Spleen (tissue), 11 donors: ENCODE data around the gene TCF12. TPM values are rescaled to one million over a fixed set of nuclear protein-coding genes. Genes with fewer than 3 reads are reported as not detected.

Experiments
- DNase-seq: peaks from one replicate; pipeline ENCODE4 v3.0.0-alpha.2; 2020
- H3K27ac ChIP-seq, 8 donors: fragments of 200-600 bp; sonication (generic) in 7 of 8; 1 replicate in 4 of 8; 2 replicates in 4 of 8; pipeline versions ENCODE4 v1.5.0 to v1.8.0; 2016 to 2021; ENCODE audit warnings: inconsistent platforms in 4 of 8, mild to moderate bottlenecking in 4 of 8, moderate library complexity in 1 of 8
- H3K27me3 ChIP-seq, 7 donors: fragments of 200-600 bp; sonication (generic) in 6 of 7; replicated peaks in 1 of 7; 1 replicate in 4 of 7; 2 replicates in 3 of 7; pipeline versions ENCODE4 v1.5.0 to v1.8.0; 2016 to 2021; ENCODE audit warnings: inconsistent platforms in 3 of 7, mild to moderate bottlenecking in 1 of 7
- H3K36me3 ChIP-seq, 6 donors: fragments of 200-600 bp; sonication (generic) in 5 of 6; 1 replicate in 4 of 6; 2 replicates in 2 of 6; pipeline versions ENCODE4 v1.5.0 to v1.8.0; 2016 to 2021; ENCODE audit warnings: inconsistent platforms in 2 of 6
- H3K4me1 ChIP-seq, 6 donors: fragments of 200-600 bp; sonication (generic) in 5 of 6; 1 replicate in 3 of 6; 2 replicates in 3 of 6; pipeline versions ENCODE4 v1.5.0 to v1.8.0; 2016 to 2021; ENCODE audit warnings: inconsistent platforms in 3 of 6
- H3K4me3 ChIP-seq, 8 donors: fragments of 200-600 bp; sonication (generic) in 7 of 8; 1 replicate in 4 of 8; 2 replicates in 4 of 8; pipeline versions ENCODE4 v1.5.0 to v1.8.0; 2016 to 2021; ENCODE audit warnings: inconsistent platforms in 4 of 8, mild to moderate bottlenecking in 4 of 8, moderate library complexity in 2 of 8
- H3K9me3 ChIP-seq, 8 donors: fragments of 200-600 bp; sonication (generic) in 7 of 8; 1 replicate in 4 of 8; 2 replicates in 4 of 8; pipeline versions ENCODE4 v1.5.0 to v1.8.0; 2016 to 2021; ENCODE audit warnings: inconsistent platforms in 4 of 8
- CTCF ChIP-seq, 11 experiments: fragments of 200-600 bp in 7 of 11; fragments of 450-650 bp in 4 of 11; sonication (generic) in 4 of 11; IDR thresholded peaks in 8 of 11; conservative IDR thresholded peaks in 3 of 11; 1 replicate in 7 of 11; 2 replicates in 4 of 11; pipeline versions ENCODE4 v1.4.0 to v1.8.0; 2016 to 2021; ENCODE audit warnings: antibody characterized with exemption in 11 of 11, inconsistent platforms in 4 of 11, mild to moderate bottlenecking in 1 of 11
- POLR2A ChIP-seq, 3 donors: fragments of 450-650 bp; IDR thresholded peaks; one replicate each; pipeline ENCODE4 v1.5.1; 2017; ENCODE audit warnings: antibody characterized with exemption in 3 of 3, mild to moderate bottlenecking in 1 of 3
- POLR2AphosphoS5 ChIP-seq, 3 donors: sonication (generic); formaldehyde crosslinking; IDR thresholded peaks; one replicate each; pipeline ENCODE4 v1.5.1; 2017; ENCODE audit warnings: antibody characterized with exemption in 3 of 3
- WGBS, 5 donors: extraction: QIAGEN DNeasy Blood & Tissue Kit in 3 of 5; methylation state at CpG; one replicate each; pipeline versions ENCODE4 v1.1.5 to v1.1.7; 2013 to 2018; 5-methylcytosine and 5-hydroxymethylcytosine counted together
- intact Hi-C: fragments of 100-400 bp; cut with DNase I; formaldehyde crosslinking; loops from one replicate; pipeline ENCODE4 v1.15.0; 2023; ENCODE audit warnings: low total_unique reads
- polyA plus RNA-seq, 3 donors: library from polyadenylated mRNA; stranded (reverse); fragments of 200-250 nt; gene quantifications; one replicate each; pipeline ENCODE4 v1.2.1, GENCODE V29; 2013
- total RNA-seq, 7 donors: library from RNA; depleted of rRNA in 3 of 7; stranded (reverse); fragments of >200 nt in 3 of 7; fragmentation: NEBNext Ultra II Directional in 4 of 7; extraction: Animal tissue kit (Norgen Biotek cat#: 25700) in 4 of 7; gene quantifications; one replicate each; pipeline versions ENCODE4 v1.1.0 to v1.2.1, GENCODE V29; 2016 to 2021
- donor health status: healthy with polysubstance abuse.
- donor health status: DM: no; HTN: no; CAD: no; lungs with moderate emphysema.
- donor health status: DM: no; HTN: no; CAD: no.
- donor health status: Bipolar disorder and iron deficiency.
- donor health status: healthy.
- donor health status: DM: no; HTN: no; CAD: no.
- donor health status: DM: yes; HTN: yes; CAD: no.

TCF12 gene
- total and polyA plus RNA-seq, 10 donors: 8.3 to 139 (median 111) TPM

- Histone ChIP-seq H3K4me1 (no peaks in the 10 kb centered on the region), H3K36me3 (peaks cover 0 to 58% (median 12%) of the 10 kb centered on the region in 6 donors)
- 80 to 100% (median 90%) methylated on average over 1 of the region's 1 CpG for WGBS, 5 donors
Measured at GRCh38 chr15:57190208-57190607, 271.8 kb downstream of the TCF12 start.

DNA sequence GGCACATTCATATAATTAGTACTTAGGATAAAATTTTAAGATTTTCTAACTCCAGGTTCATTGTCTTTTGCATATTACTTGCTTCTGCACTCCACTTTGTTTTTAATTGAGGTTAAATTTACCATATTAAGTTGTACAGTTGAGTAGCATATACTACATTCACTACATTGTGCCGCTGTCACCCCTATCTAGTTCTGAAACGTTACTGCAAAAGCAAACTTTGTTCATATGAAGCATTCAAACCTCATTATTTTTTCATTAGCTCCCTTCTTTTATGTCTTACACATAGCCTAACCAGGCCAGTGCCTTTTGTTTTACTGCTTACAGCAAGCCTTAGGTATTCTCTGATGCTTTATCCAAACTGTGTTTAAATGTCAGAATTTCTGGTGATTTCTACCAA, 274.7 kb downstream of the TCF12 start:
- Histone ChIP-seq H3K36me3 (peaks cover 0 to 56% (median 15%) of the 10 kb centered on the region in 6 donors), H3K27me3 (no peaks in the 10 kb centered on the region), H3K4me1 (no peaks in the 10 kb centered on the region), H3K9me3 (no peaks in the 10 kb centered on the region), H3K27ac (no peak overlapping the region), H3K4me3 (no peak overlapping the region)
- WGBS, 5 donors: 85 to 93% (median 89%) methylated on average over 2 of the region's 2 CpGs
- intact Hi-C loops: no loop called here
- DNase-seq: no peak
- TF ChIP-seq CTCF (IDR thresholded peaks at IDR 0.05 in 8 of 11, conservative IDR thresholded peaks at IDR 0.05 in 3 of 11) (no peak), POLR2A (IDR thresholded peaks at IDR 0.05) (no peak), POLR2AphosphoS5 (IDR thresholded peaks at IDR 0.05) (no peak)

More at GRCh38 chr15:57190208-57190607, 271.8 kb downstream of the TCF12 start:
- no peak for DNase-seq
- Histone ChIP-seq H3K9me3 (peaks cover 0 to 5% (median 0%) of the 10 kb centered on the region in 8 donors), H3K27ac (no peak overlapping the region), H3K4me3 (no peak overlapping the region), H3K27me3 (no peaks in the 10 kb centered on the region)
- intact Hi-C loops: no loop called here
- no peak for TF ChIP-seq CTCF (IDR thresholded peaks at IDR 0.05 in 8 of 11, conservative IDR thresholded peaks at IDR 0.05 in 3 of 11)
- no peak for TF ChIP-seq POLR2A (IDR thresholded peaks at IDR 0.05)
- TF ChIP-seq POLR2AphosphoS5 (IDR thresholded peaks at IDR 0.05): no peak

DNA sequence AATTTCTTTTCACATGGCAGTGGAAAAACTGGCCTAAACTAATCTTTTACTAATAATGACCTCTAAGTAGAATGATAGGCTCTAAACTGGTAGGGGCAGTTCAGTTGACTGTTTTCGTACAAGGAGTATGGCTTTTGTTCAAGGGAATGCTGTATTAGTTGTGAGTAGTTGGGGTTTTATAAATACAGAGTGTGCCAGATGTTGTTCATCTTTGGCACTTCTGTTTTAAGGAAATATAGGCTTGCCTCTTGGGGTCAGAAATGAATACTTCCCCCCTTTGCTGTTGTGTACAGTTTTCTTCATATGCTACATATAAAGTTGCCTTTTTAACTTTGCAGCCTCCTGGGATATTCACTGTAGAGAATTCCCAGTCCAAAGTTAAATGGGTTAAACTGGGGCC, 276.9 kb downstream of the TCF12 start:
- WGBS, 5 donors: 75 to 92% (median 85%) methylated on average over 1 of the region's 1 CpG
- Histone ChIP-seq H3K27me3 (no peaks in the 10 kb centered on the region), H3K9me3 (no peaks in the 10 kb centered on the region), H3K4me3 (no peak overlapping the region), H3K36me3 (peaks cover 0 to 66% (median 15%) of the 10 kb centered on the region in 6 donors), H3K27ac (no peak overlapping the region), H3K4me1 (peaks cover 0 to 9% (median under 1%) of the 10 kb centered on the region in 6 donors)
- no peak for DNase-seq
- intact Hi-C loops: no loop called here
- TF ChIP-seq CTCF (IDR thresholded peaks at IDR 0.05 in 8 of 11, conservative IDR thresholded peaks at IDR 0.05 in 3 of 11) (no peak), POLR2A (IDR thresholded peaks at IDR 0.05) (no peak), POLR2AphosphoS5 (IDR thresholded peaks at IDR 0.05) (no peak)

DNA sequence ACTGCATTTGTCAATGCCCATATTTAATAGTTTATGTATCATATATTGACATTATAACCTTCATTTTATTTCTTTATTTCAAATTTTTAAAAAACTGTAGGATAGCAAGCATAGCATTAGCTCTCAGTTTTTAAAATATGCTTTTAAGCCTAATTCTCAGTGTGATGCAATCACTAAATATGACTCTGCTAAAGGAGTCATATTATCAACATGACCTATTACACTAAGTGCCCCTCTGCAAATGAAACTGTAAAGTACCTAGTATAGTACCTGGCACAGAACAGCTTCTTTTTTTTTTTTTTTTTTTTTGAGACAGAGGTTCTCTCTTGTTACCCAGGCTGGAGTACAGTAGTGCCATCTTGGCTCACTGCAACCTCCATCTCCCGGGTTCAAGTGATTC, 278.4 kb downstream of the TCF12 start:
- peaks cover 0 to 56% (median 15%) of the 10 kb centered on the region in 6 donors for H3K36me3 ChIP-seq
- H3K27ac ChIP-seq: no peak overlapping the region
- intact Hi-C loops: no loop called here
- WGBS, 5 donors: 95 to 100% (median 97%) methylated on average over 1 of the region's 1 CpG
- H3K4me3 ChIP-seq: no peak overlapping the region
- TF ChIP-seq POLR2A (IDR thresholded peaks at IDR 0.05) (no peak), CTCF (IDR thresholded peaks at IDR 0.05 in 8 of 11, conservative IDR thresholded peaks at IDR 0.05 in 3 of 11) (no peak), POLR2AphosphoS5 (IDR thresholded peaks at IDR 0.05) (no peak)
- no peaks in the 10 kb centered on the region for H3K9me3 ChIP-seq
- no peak for DNase-seq
- H3K27me3 ChIP-seq: no peaks in the 10 kb centered on the region
- peaks cover 0 to 17% (median 5%) of the 10 kb centered on the region in 6 donors for H3K4me1 ChIP-seq
